ENCODE data around the gene CYP4F3.

The CYP4F3 gene

DNA sequence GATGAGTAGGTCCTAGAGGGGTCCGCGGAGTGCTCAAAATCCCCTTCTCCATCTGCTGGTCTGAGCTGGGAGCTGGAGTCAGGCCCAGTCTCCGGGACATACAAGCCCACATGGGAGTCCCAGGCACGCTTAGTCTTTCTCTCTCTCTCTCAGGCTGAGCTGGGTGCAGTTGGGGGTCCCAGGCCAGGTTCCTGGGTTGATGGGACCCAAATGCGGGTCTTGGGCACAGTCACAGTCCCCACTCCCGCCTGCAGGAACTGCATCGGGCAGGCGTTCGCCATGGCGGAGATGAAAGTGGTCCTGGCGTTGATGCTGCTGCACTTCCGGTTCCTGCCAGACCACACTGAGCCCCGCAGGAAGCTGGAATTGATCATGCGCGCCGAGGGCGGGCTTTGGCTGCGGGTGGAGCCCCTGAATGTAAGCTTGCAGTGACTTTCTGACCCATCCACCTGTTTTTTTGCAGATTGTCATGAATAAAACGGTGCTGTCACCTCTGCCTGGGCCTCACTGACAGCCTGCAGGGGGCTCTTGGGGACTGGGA, 56.0 kb downstream of the CYP4F3 start:
- H3K27me3 ChIP-seq (ENCODE audit: control insufficient read depth, insufficient read depth, low read length): no peaks in the 10 kb centered on the region
- DNase-seq (ENCODE audit: low read depth, low spot score): no peak

DNA sequence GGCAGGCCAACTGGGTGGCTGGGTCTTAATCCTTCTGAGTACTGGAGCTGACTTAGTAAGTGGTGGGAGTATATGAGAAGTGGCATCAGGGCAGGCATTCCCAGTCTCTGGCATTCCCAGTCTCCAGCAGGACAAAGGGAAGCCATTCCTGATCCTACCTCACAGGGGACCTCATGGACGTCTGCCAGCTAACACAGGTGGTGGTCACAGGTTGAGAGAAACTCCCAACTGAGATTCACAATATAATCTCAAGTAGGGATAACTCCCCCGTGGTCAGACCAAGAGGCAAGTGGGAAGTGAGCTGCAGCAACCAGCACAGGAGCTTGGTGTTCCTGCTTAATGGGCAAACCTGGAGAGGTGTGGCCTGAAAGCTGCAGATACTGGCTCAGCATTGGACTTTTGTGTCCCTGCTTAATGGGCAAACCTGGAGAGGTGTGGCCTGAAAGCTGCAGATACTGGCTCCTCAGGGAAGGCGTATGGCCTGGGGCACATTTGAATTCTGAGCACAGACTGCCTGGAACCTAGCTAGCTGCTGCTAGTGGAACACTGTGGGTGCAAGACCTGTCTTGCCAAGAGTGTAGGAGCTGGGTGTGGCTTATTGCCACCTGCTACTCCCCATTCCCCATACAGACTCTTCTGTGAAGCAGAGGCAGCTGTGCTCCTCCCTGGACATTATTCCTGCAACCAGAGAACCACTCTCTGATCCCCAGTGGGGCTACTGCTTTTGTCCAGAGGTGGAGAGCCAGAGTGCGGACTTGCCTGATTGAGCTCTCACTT, 61.2 kb downstream of the CYP4F3 start:
- no peaks in the 10 kb centered on the region for H3K36me3 ChIP-seq (ENCODE audit: control insufficient read depth, insufficient read depth, low read length)
- no peaks in the 10 kb centered on the region for H3K4me1 ChIP-seq (ENCODE audit: control insufficient read depth, insufficient read depth, low read length)
- no CpG with 5 or more reads among the region's 4 CpGs for WGBS (ENCODE audit: insufficient coverage, insufficient read length)
- H3K27me3 ChIP-seq (ENCODE audit: control insufficient read depth, insufficient read depth, low read length): no peaks in the 10 kb centered on the region
- peaks cover 14% of the 10 kb centered on the region for H3K9me3 ChIP-seq (ENCODE audit: control insufficient read depth, insufficient read depth, low read length)
- DNase-seq (ENCODE audit: low read depth, low spot score): no peak
- H3K27ac ChIP-seq (ENCODE audit: low read length): no peak overlapping the region
- no peak overlapping the region for H3K4me3 ChIP-seq (ENCODE audit: low read length)

More for the DNA sequence above, 56.0 kb downstream of the CYP4F3 start:
- Histone ChIP-seq H3K4me3 (ENCODE audit: low read length) (no peak overlapping the region), H3K36me3 (ENCODE audit: control insufficient read depth, insufficient read depth, low read length) (no peaks in the 10 kb centered on the region), H3K27ac (ENCODE audit: low read length) (no peak overlapping the region), H3K4me1 (ENCODE audit: control insufficient read depth, insufficient read depth, low read length) (no peaks in the 10 kb centered on the region; the same call in 1 of the 2 replicates), H3K9me3 (ENCODE audit: control insufficient read depth, insufficient read depth, low read length) (peaks cover 19% of the 10 kb centered on the region)
- no CpG with 5 or more reads among the region's 19 CpGs for WGBS (ENCODE audit: insufficient coverage, insufficient read length)

DNA sequence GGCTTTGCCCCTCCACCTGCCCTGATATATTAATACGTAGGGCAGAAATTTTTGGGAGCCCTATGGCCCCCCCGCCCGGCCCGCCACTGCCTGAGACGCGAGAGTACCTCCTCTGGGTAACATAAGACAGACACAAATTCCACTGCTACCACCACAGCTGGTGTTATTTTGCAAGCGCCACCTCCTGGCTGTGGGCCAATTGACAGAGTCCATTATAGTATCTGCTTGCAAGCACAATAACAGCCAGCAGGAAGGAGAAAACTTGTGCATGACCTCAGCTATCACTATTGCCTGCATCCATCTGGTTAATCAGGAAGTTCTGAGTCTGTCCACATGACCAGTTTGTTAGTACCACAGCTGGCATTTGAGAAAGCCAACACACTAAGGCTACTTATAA, 61.8 kb downstream of the CYP4F3 start:
- H3K27me3 ChIP-seq (ENCODE audit: control insufficient read depth, insufficient read depth, low read length): no peaks in the 10 kb centered on the region
- H3K27ac ChIP-seq (ENCODE audit: low read length): no peak overlapping the region
- no CpG with 5 or more reads among the region's 7 CpGs for whole genome bisulfite sequencing (ENCODE audit: insufficient coverage, insufficient read length)
- H3K4me1 ChIP-seq (ENCODE audit: control insufficient read depth, insufficient read depth, low read length): no peaks in the 10 kb centered on the region
- H3K4me3 ChIP-seq (ENCODE audit: low read length): no peak overlapping the region
- no peak for DNase-seq (ENCODE audit: low read depth, low spot score)
- no peaks in the 10 kb centered on the region for H3K36me3 ChIP-seq (ENCODE audit: control insufficient read depth, insufficient read depth, low read length)
- H3K9me3 ChIP-seq (ENCODE audit: control insufficient read depth, insufficient read depth, low read length): peaks cover 10% of the 10 kb centered on the region
